MM.1S (cell line): ENCODE results near the gene KLF6.

Experiments used
- CTCF ChIP-seq: fragments of 300-600 bp; sonication (generic); IDR thresholded peaks from 2 replicates; pipeline ENCODE4 v1.5.1; 2016; ENCODE audit warnings: antibody characterized with exemption, low read length, mixed read lengths
- EZH2 ChIP-seq: fragments of 300-600 bp; sonication (generic); optimal IDR thresholded peaks from 2 replicates; pipeline ENCODE3; 2017; ENCODE audit warnings: low read depth, mild to moderate bottlenecking, antibody characterized with exemption, low read length, mixed read lengths
- EZH2phosphoT487 ChIP-seq: fragments of 300-600 bp; sonication (generic); IDR thresholded peaks from 2 replicates; pipeline ENCODE4 v1.6.1; 2018; ENCODE audit warnings: antibody characterized with exemption, low read length

DNA sequence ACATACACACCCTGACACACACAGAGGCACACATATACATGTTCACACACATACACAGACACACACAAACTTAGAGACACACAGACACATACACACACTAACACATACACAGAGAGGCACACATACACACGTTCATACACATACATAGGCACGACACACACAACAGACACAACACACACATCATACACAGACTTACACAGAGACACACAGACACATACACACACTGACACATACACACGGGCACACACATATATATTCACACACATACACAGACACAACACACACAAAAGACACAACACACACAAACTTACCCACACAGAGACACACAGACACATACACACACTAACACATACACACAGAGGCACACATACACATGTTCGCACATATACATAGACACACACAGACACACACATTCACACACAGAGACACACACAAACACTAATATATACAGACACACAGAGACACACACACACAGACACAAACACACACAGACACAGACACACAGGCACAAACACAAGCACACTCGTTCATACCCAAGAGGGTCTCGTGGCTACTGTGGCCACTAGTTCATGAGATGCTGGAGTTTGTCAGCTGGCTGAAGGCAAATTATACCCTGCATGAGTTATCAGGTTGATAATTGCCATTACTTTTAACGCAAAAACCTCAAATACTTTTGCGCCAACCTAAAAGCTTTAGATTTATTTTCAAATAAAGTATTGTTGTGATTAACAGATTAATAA lies 17.7 kb upstream of the KLF6 start:
- TF ChIP-seq CTCF, result no peak
- no peak for TF ChIP-seq EZH2
- no peak for TF ChIP-seq EZH2phosphoT487
